Measurements from ENCODE around the gene TBC1D10A.

- TF ChIP-seq CTCF (conservative IDR thresholded peaks at IDR 0.05 in 1 of 2, IDR thresholded peaks at IDR 0.05 in 1 of 2; ENCODE audit: extremely low read depth in 1 of 2, insufficient read depth in 1 of 2, low read depth in 1 of 2, low read length in 2 of 2), result no peak
- TF ChIP-seq EZH2 (IDR thresholded peaks at IDR 0.05; ENCODE audit: borderline replicate concordance, low read length), result no peak
Measured at GRCh38 chr22:30370641-30371230, 44.0 kb upstream of the TBC1D10A start.

Measured in mammary epithelial cell (primary cell).